Endothelial cell of umbilical vein (primary cell): ENCODE data around the gene SNX33.

Experiments
- EZH2 ChIP-seq: IDR thresholded peaks from 2 replicates; pipeline ENCODE4 v1.6.1; 2012; ENCODE audit warnings: borderline replicate concordance, low read depth, mild to moderate bottlenecking, moderate library complexity, low read length, inconsistent platforms; ENCODE audit not compliant: severe bottlenecking
- MYC ChIP-seq: IDR thresholded peaks from one replicate; pipeline ENCODE4 v1.6.1; 2011; ENCODE audit warnings: mild to moderate bottlenecking, low read depth, low read length
- POLR2A ChIP-seq: IDR thresholded peaks from 2 replicates; pipeline ENCODE4 v1.6.1; 2012; ENCODE audit warnings: low read depth, mild to moderate bottlenecking, control low read depth, low read length
- POLR2AphosphoS5 ChIP-seq: IDR thresholded peaks from 2 replicates; pipeline ENCODE4 v1.6.1; 2012; ENCODE audit warnings: low read depth, mild to moderate bottlenecking, control low read depth, low read length, moderate library complexity; ENCODE audit not compliant: insufficient read depth
- TF ChIP-seq, protein P1 (sequence below), 2 donors: IDR thresholded peaks; 1 replicate in 1 of 2; 2 replicates in 1 of 2; pipeline ENCODE4 v1.5.1; 2011; ENCODE audit warnings: low read length in 2 of 2, mild to moderate bottlenecking in 2 of 2, moderate library complexity in 2 of 2, control low read depth in 1 of 2, inconsistent platforms in 1 of 2, low read depth in 1 of 2; ENCODE audit not compliant: insufficient read depth in 1 of 2; ENCODE audit errors: extremely low read depth in 1 of 2

GRCh38 chr15:75640483-75641178 is 7.1 kb upstream of the SNX33 start:
- TF ChIP-seq, protein P1, sequence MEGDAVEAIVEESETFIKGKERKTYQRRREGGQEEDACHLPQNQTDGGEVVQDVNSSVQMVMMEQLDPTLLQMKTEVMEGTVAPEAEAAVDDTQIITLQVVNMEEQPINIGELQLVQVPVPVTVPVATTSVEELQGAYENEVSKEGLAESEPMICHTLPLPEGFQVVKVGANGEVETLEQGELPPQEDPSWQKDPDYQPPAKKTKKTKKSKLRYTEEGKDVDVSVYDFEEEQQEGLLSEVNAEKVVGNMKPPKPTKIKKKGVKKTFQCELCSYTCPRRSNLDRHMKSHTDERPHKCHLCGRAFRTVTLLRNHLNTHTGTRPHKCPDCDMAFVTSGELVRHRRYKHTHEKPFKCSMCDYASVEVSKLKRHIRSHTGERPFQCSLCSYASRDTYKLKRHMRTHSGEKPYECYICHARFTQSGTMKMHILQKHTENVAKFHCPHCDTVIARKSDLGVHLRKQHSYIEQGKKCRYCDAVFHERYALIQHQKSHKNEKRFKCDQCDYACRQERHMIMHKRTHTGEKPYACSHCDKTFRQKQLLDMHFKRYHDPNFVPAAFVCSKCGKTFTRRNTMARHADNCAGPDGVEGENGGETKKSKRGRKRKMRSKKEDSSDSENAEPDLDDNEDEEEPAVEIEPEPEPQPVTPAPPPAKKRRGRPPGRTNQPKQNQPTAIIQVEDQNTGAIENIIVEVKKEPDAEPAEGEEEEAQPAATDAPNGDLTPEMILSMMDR (IDR thresholded peaks at IDR 0.05; ENCODE audit: extremely low read depth in 1 of 2, insufficient read depth in 1 of 2, low read depth in 1 of 2, low read length in 2 of 2), result peak; percentile 20 to 22
- TF ChIP-seq MYC (no peak), EZH2 (no peak), POLR2A (no peak), POLR2AphosphoS5 (no peak)
